Endothelial cell (in vitro differentiated cells): ENCODE measurements around the gene USP37. TPM values are rescaled to one million over a fixed set of nuclear protein-coding genes. Genes with fewer than 3 reads are reported as not detected.

Experiments used
- DNase-seq: peaks from one replicate; pipeline ENCODE4 v3.0.0; 2021; ENCODE audit warnings: low spot score
- H3K27ac Mint-ChIP-seq: one replicate; pipeline ENCODE4 v1.8.0; 2021; ENCODE audit warnings: mixed read lengths, inconsistent platforms; ENCODE audit not compliant: unreplicated experiment
- H3K27me3 Mint-ChIP-seq: one replicate; pipeline ENCODE4 v1.8.0; 2021; ENCODE audit warnings: mild to moderate bottlenecking, moderate library complexity, mixed read lengths, inconsistent platforms; ENCODE audit not compliant: unreplicated experiment
- H3K36me3 Mint-ChIP-seq: one replicate; pipeline ENCODE4 v1.8.0; 2021; ENCODE audit warnings: mild to moderate bottlenecking, low read depth, mixed read lengths, inconsistent platforms; ENCODE audit not compliant: unreplicated experiment
- H3K4me1 Mint-ChIP-seq: one replicate; pipeline ENCODE4 v1.8.0; 2021; ENCODE audit warnings: mild to moderate bottlenecking, mixed read lengths, inconsistent platforms; ENCODE audit not compliant: unreplicated experiment
- H3K4me3 Mint-ChIP-seq: one replicate; pipeline ENCODE4 v1.8.0; 2021; ENCODE audit warnings: mild to moderate bottlenecking, mixed read lengths, inconsistent platforms; ENCODE audit not compliant: unreplicated experiment
- H3K9me3 Mint-ChIP-seq: one replicate; pipeline ENCODE4 v1.8.0; 2021; ENCODE audit warnings: mixed read lengths, inconsistent platforms; ENCODE audit not compliant: unreplicated experiment
- total RNA-seq: library from RNA; stranded (reverse); fragmentation: NEBNext Ultra II Directional; extraction: Animal tissue kit (Norgen Biotek cat#: 25700); gene quantifications from one replicate; pipeline ENCODE4 v1.2.1, GENCODE V29; 2021; ENCODE audit not compliant: unreplicated experiment
- TF ChIP-seq, protein P1 (sequence below): fragments of 200-600 bp; sonication (generic); IDR thresholded peaks from one replicate; pipeline ENCODE4 v1.5.0; 2021; ENCODE audit warnings: antibody characterized with exemption; ENCODE audit not compliant: unreplicated experiment

The USP37 gene
- total RNA-seq, 1 donor from 2014 or later = 16.1 TPM

DNA sequence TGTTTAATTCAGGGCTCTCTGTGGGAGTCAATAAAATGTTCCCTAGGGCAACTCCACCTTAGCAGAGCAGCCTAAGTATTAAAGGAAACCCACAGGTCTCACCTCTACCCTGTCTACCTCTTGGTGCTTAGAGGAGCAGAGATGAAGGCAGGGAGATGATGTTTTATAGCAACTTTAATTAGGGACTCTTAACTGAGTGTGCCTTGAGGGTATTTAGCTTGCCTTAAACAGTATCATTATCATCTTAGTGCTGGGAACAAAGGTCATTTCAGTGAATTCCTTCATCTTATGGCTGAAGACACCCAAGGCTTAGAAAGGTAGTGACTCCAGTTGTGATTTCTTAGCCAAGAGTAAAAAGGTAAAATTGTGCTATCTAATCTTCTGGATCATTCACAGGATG is 122.5 kb downstream of the USP37 start:
- no peak overlapping the region for H3K27ac Mint-ChIP-seq
- H3K9me3 Mint-ChIP-seq = no peaks in the 10 kb centered on the region
- H3K4me1 Mint-ChIP-seq = peaks cover 7% of the 10 kb centered on the region
- TF ChIP-seq, protein P1, sequence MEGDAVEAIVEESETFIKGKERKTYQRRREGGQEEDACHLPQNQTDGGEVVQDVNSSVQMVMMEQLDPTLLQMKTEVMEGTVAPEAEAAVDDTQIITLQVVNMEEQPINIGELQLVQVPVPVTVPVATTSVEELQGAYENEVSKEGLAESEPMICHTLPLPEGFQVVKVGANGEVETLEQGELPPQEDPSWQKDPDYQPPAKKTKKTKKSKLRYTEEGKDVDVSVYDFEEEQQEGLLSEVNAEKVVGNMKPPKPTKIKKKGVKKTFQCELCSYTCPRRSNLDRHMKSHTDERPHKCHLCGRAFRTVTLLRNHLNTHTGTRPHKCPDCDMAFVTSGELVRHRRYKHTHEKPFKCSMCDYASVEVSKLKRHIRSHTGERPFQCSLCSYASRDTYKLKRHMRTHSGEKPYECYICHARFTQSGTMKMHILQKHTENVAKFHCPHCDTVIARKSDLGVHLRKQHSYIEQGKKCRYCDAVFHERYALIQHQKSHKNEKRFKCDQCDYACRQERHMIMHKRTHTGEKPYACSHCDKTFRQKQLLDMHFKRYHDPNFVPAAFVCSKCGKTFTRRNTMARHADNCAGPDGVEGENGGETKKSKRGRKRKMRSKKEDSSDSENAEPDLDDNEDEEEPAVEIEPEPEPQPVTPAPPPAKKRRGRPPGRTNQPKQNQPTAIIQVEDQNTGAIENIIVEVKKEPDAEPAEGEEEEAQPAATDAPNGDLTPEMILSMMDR = no peak
- H3K4me3 Mint-ChIP-seq = no peak overlapping the region
- H3K36me3 Mint-ChIP-seq = peaks cover 7% of the 10 kb centered on the region
- peaks cover 4% of the 10 kb centered on the region for H3K27me3 Mint-ChIP-seq
- no peak for DNase-seq

DNA sequence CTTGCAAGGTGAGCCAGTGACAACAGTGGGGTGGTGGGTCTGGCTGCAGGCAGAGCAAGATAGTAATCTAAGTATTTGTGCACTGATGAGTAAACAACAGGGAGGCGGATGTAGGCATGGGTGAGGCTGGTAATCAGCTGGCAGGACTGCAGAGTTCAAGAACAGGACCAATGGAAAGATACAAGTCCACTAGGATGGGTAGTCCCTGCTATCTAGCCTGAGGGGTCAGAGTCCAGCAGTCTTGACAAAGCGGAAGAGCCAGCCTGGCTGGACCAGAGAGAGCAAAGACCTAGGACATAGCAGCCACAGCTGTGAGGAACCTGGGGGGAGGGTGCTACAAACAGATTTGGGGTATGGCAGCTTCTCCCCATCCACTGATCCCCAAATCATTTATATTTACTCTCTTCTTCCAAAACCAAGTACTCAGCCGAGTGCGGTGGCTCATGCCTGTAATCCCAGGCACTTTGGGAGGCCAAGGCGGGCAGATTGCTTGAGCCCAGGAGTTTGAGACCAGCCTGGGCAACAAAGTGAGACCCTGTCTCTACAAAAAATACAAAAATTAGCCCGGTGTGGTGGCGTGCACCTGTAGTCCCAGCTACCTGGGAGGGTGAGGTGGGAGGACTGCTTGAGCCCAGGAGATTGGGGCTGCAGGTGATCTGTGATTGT is 123.3 kb downstream of the USP37 start:
- Mint-ChIP-seq H3K4me3 (no peak overlapping the region), H3K27me3 (peaks cover 6% of the 10 kb centered on the region), H3K4me1 (peaks cover 7% of the 10 kb centered on the region), H3K36me3 (peaks cover 7% of the 10 kb centered on the region), H3K27ac (no peak overlapping the region), H3K9me3 (no peaks in the 10 kb centered on the region)
- DNase-seq = no peak
- TF ChIP-seq, protein P1 = no peak

DNA sequence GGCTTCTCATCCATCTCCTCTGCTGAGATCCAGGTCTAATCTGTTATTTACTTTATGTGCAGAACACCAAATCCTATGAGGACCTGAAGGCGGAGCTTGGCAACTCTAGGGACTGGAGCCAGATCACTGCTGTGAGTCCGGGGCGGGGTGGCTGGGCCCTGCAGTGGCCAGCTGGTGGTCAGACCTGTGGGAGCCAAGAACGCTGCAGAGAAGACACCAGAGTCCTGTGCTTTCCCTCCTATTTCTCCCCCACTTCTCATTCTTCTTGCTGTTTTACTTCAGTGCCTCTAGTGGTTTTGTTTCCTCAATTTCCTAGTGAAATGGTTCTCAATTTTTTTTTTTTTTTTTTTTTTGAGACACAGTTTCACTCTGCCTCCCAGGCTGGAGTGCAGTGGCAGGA is 129.6 kb downstream of the USP37 start:
- no peaks in the 10 kb centered on the region for H3K9me3 Mint-ChIP-seq
- DNase-seq = no peak
- peaks cover 3% of the 10 kb centered on the region for H3K36me3 Mint-ChIP-seq
- TF ChIP-seq, protein P1 = no peak
- no peak overlapping the region for H3K4me3 Mint-ChIP-seq
- no peaks in the 10 kb centered on the region for H3K4me1 Mint-ChIP-seq
- H3K27me3 Mint-ChIP-seq = peaks cover 11% of the 10 kb centered on the region
- no peak overlapping the region for H3K27ac Mint-ChIP-seq

DNA sequence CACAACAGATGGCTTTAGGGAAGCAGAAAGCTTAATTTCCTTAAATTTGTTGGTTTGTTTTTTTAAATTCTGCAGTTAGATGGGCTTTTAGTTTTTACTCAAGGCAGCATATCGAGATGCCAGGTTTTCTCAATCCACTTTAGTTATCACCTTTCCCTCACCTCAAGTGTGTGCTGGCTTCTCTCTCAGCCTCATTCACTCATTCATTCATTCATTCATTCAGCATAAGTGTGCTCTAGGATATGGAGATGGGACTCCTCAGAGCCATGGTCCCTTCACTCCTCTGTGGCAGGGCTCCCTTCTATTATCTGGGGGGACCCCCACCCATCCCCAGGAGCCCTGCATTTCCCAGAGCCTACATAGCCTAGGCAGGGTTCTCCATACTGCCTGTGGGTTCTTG is 130.2 kb downstream of the USP37 start:
- DNase-seq = no peak
- H3K36me3 Mint-ChIP-seq = peaks cover 3% of the 10 kb centered on the region
- TF ChIP-seq, protein P1 = no peak
- no peaks in the 10 kb centered on the region for H3K4me1 Mint-ChIP-seq
- H3K27me3 Mint-ChIP-seq = peaks cover 11% of the 10 kb centered on the region
- H3K9me3 Mint-ChIP-seq = no peaks in the 10 kb centered on the region
- no peak overlapping the region for H3K4me3 Mint-ChIP-seq
- H3K27ac Mint-ChIP-seq = no peak overlapping the region

DNA sequence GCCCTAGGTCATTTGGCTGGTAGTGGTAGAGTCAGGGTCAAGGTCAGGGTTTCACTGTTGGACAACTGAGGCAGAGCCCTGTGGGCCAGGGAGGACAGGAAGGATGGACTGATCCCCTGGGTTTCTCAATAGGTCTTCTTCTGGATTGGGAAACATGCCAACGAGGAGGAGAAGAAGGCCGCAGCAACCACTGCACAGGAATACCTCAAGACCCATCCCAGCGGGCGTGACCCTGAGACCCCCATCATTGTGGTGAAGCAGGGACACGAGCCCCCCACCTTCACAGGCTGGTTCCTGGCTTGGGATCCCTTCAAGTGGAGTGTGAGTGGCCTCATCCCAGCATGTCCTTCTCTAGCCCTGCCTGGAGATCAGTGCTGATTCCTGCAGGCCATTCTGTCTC is 131.2 kb downstream of the USP37 start:
- Mint-ChIP-seq H3K36me3 (peaks cover 3% of the 10 kb centered on the region), H3K9me3 (no peaks in the 10 kb centered on the region), H3K27me3 (peaks cover 11% of the 10 kb centered on the region), H3K27ac (no peak overlapping the region), H3K4me3 (no peak overlapping the region), H3K4me1 (no peaks in the 10 kb centered on the region)
- no peak for DNase-seq
- TF ChIP-seq, protein P1 = no peak
